ENCODE results near the gene C17orf107. TPM values are rescaled to one million over a fixed set of nuclear protein-coding genes. Genes with fewer than 3 reads are reported as not detected.

C17orf107 gene
- total RNA-seq, 2 experiments from 2014 or later: 28.9 to 30.5 TPM

DNA sequence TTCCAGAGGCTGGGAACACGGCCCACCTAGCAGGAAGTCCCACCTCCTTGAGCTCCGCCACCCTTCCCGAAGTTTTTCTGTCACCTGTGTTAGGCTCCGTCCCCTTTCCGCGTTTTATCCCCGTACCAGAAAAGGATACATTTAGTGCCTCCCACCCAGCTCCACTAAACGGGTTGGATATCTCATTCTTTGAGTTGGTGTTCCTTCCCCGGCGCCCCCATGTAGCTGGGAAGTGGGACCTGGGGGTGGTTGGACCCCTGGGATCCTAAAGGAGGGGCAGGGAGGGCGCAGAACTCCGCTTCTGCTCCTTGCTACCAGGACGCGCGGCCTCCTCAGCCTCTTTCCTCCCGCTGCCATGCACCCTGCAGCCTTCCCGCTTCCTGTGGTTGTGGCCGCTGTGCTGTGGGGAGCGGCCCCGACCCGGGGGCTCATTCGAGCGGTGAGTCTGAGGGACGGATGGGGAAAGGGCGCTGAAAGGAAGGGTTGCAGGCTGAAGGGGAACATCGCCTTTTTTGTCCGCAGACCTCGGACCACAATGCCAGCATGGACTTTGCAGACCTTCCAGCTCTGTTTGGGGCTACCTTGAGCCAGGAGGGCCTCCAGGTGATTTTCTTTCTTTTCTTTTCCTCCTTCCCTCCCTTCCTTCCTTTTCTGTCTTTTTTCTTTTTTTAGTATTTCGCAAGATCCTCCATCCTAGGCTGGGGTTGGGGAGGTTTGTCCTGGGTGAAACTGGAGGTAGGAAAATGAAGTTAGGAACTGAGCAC, 41.4 kb downstream of the C17orf107 start:
- peak overlapping the region; percentile 99 for H3K4me3 Mint-ChIP-seq
- CTCF ChIA-PET: interaction anchor here (1.1 to 2.0 kb wide), 7 partner anchors 27 to 498 kb away, joined by 3 to 14 read pairs (median 4); partner anchors contain the start of genes C17orf107, C1QBP, CAMTA2 and CHRNE
- Histone ChIP-seq H3K4me3 (ENCODE audit: low read length) (peak overlapping the region; percentile 100), H3K27me3 (ENCODE audit: control insufficient read depth in 1 of 2, insufficient read depth in 2 of 2, low read length in 2 of 2) (no peaks in the 10 kb centered on the region), H3K36me3 (ENCODE audit: insufficient read depth, low read length) (peaks cover 59% of the 10 kb centered on the region), H3K4me1 (ENCODE audit: insufficient read depth, low read length) (peaks cover 74% of the 10 kb centered on the region), H3K27ac (ENCODE audit: low read depth in 1 of 2, low read length in 2 of 2) (peak overlapping the region; percentile 89 to 91), H3K9me3 (ENCODE audit: control insufficient read depth in 1 of 2, insufficient read depth in 1 of 2, low read length in 2 of 2) (peaks cover 0 to 1% of the 10 kb centered on the region in 2 experiments)
- H3K27me3 Mint-ChIP-seq: no peaks in the 10 kb centered on the region
- TF ChIP-seq, protein P1, sequence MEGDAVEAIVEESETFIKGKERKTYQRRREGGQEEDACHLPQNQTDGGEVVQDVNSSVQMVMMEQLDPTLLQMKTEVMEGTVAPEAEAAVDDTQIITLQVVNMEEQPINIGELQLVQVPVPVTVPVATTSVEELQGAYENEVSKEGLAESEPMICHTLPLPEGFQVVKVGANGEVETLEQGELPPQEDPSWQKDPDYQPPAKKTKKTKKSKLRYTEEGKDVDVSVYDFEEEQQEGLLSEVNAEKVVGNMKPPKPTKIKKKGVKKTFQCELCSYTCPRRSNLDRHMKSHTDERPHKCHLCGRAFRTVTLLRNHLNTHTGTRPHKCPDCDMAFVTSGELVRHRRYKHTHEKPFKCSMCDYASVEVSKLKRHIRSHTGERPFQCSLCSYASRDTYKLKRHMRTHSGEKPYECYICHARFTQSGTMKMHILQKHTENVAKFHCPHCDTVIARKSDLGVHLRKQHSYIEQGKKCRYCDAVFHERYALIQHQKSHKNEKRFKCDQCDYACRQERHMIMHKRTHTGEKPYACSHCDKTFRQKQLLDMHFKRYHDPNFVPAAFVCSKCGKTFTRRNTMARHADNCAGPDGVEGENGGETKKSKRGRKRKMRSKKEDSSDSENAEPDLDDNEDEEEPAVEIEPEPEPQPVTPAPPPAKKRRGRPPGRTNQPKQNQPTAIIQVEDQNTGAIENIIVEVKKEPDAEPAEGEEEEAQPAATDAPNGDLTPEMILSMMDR (IDR thresholded peaks at IDR 0.05): no peak
- intact Hi-C loops (cut with DNase I, micrococcal nuclease): loop anchor here (1.0 to 5.0 kb wide), 5 partner anchors 8 to 47 kb away; partner anchors contain the start of genes SPAG7 (in 2 of the 2), CAMTA2 (in 1 of the 2), CHRNE (in 1 of the 2) and PFN1 (in 1 of the 2)
- peaks cover 66% of the 10 kb centered on the region for H3K36me3 Mint-ChIP-seq (ENCODE audit: low read depth)
- peaks cover 66% of the 10 kb centered on the region for H3K4me1 Mint-ChIP-seq (ENCODE audit: low read depth)
- peak overlapping the region; percentile 90 for H3K27ac Mint-ChIP-seq
- POLR2A ChIA-PET: interaction anchor here (0.8 to 6.2 kb wide), 23 partner anchors 9 to 797 kb away, joined by 3 to 195 read pairs (median 7); partner anchors contain the start of genes ARRB2, C17orf107, CAMTA2 and CYB5D2
- H3K9me3 Mint-ChIP-seq: no peaks in the 10 kb centered on the region
- ATAC-seq (ENCODE audit: poor library complexity): no peak
- DNase-seq: peak in 10 of 14 experiments; percentile 28 to 75 (median 48)

DNA sequence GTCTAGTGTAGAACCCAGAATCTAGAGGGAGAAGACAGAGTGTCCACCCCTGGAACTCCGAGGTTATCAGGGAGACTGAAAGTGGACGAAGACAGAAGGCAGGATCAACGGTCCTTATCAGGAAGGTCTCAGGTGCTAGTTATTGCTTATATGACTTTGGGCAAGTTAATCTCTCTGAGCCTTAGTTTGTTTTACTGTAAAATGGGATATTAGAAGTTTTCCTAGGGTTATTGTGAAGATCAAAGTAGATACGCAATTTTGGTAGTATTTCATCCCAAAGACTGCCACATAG, 41.9 kb downstream of the C17orf107 start:
- peaks cover 62% of the 10 kb centered on the region for H3K36me3 ChIP-seq (ENCODE audit: insufficient read depth, low read length)
- peaks cover 72% of the 10 kb centered on the region for H3K4me1 Mint-ChIP-seq (ENCODE audit: low read depth)
- no peaks in the 10 kb centered on the region for H3K9me3 Mint-ChIP-seq
- ChIA-PET CTCF (no interaction called here), POLR2A (interaction anchor here (1.8 to 6.2 kb wide), 5 partner anchors 8 to 41 kb away, joined by 5 to 195 read pairs (median 31); partner anchors contain the start of genes C17orf107, ENO3, PFN1 and SPAG7)
- peaks cover 68% of the 10 kb centered on the region for H3K36me3 Mint-ChIP-seq (ENCODE audit: low read depth)
- H3K4me1 ChIP-seq (ENCODE audit: insufficient read depth, low read length): peaks cover 79% of the 10 kb centered on the region
- peak overlapping the region; percentile 99 for H3K4me3 Mint-ChIP-seq
- intact Hi-C loops (cut with DNase I, micrococcal nuclease): loop anchor here in 1 of 2 experiments (2.0 to 5.0 kb wide), 3 partner anchors 26 to 46 kb away; partner anchors contain the start of genes CAMTA2, CHRNE and SPAG7
- ATAC-seq (ENCODE audit: poor library complexity): no peak
- peak overlapping the region; percentile 90 for H3K27ac Mint-ChIP-seq
- no peak for DNase-seq
- no peaks in the 10 kb centered on the region for H3K27me3 ChIP-seq (ENCODE audit: control insufficient read depth in 1 of 2, insufficient read depth in 2 of 2, low read length in 2 of 2)
- H3K27ac ChIP-seq (ENCODE audit: low read depth in 1 of 2, low read length in 2 of 2): peak overlapping the region; percentile 89 to 91
- TF ChIP-seq, protein P1 (IDR thresholded peaks at IDR 0.05): no peak
- no peaks in the 10 kb centered on the region for H3K27me3 Mint-ChIP-seq
- peak overlapping the region; percentile 100 for H3K4me3 ChIP-seq (ENCODE audit: low read length)
- peaks cover 0 to 3% of the 10 kb centered on the region in 2 experiments for H3K9me3 ChIP-seq (ENCODE audit: control insufficient read depth in 1 of 2, insufficient read depth in 1 of 2, low read length in 2 of 2)

DNA sequence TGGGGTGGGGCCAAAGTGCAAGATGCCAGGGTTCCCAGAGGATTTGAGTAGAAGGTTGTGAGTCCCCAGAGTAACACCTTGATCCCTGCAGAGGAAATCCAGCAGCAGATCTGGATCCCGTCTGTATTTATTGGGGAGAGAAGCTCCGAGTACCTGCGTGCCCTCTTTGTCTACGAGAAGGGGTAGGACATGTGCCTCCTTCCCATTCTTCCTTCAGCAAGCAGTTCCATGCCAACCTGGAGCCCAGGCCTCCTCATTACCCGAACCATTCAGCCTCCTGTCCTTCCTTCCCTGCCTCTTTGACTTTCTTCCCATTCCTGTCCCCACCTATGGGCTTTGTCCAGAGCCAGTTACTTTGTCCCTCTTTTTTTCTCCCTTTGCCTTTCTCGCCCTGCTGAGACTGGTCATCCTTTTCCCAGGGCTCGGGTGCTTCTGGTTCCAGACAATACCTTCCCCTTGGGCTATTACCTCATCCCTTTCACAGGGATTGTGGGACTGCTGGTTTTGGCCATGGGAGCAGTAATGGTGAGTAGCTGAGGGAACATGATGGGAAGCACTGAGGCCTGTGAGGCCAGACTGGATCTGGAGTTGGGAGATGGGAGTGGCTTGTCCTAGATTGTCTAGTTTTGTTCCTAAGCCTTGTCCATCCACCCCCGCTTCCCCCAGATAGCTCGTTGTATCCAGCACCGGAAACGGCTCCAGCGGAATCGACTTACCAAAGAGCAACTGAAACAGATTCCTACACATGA, 43.6 kb downstream of the C17orf107 start:
- H3K4me1 ChIP-seq (ENCODE audit: insufficient read depth, low read length): peaks cover 82% of the 10 kb centered on the region
- H3K27me3 Mint-ChIP-seq: no peaks in the 10 kb centered on the region
- ATAC-seq (ENCODE audit: poor library complexity) (no peak), DNase-seq (no peak)
- no peaks in the 10 kb centered on the region for H3K27me3 ChIP-seq (ENCODE audit: control insufficient read depth in 1 of 2, insufficient read depth in 2 of 2, low read length in 2 of 2)
- H3K4me3 ChIP-seq (ENCODE audit: low read length): no peak overlapping the region
- ChIA-PET CTCF (no interaction called here), POLR2A (interaction anchor here (0.6 to 13.9 kb wide), 5 partner anchors 25 to 1306 kb away, joined by 3 to 350 read pairs (median 3); partner anchors contain the start of genes C17orf107, CHRNE, CTNS and SPAG7)
- H3K27ac Mint-ChIP-seq: peak overlapping the region; percentile 90
- H3K9me3 ChIP-seq (ENCODE audit: control insufficient read depth in 1 of 2, insufficient read depth in 1 of 2, low read length in 2 of 2): peaks cover 0 to 3% of the 10 kb centered on the region in 2 experiments
- peaks cover 82% of the 10 kb centered on the region for H3K36me3 Mint-ChIP-seq (ENCODE audit: low read depth)
- TF ChIP-seq, protein P1 (IDR thresholded peaks at IDR 0.05): no peak
- H3K4me1 Mint-ChIP-seq (ENCODE audit: low read depth): peaks cover 80% of the 10 kb centered on the region
- intact Hi-C loops (cut with DNase I, micrococcal nuclease): loop anchor here in 1 of 2 experiments (5.0 kb wide), 2 partner anchors 41 to 44 kb away; partner anchors contain the start of genes CAMTA2 and CHRNE
- H3K9me3 Mint-ChIP-seq: no peaks in the 10 kb centered on the region
- H3K36me3 ChIP-seq (ENCODE audit: insufficient read depth, low read length): peaks cover 58% of the 10 kb centered on the region
- peak overlapping the region; percentile 99 for H3K4me3 Mint-ChIP-seq
- peak overlapping the region; percentile 59 to 98 for H3K27ac ChIP-seq (ENCODE audit: low read depth in 1 of 2, low read length in 2 of 2)
